ENCODE data around the gene ZNF280A.

DNA sequence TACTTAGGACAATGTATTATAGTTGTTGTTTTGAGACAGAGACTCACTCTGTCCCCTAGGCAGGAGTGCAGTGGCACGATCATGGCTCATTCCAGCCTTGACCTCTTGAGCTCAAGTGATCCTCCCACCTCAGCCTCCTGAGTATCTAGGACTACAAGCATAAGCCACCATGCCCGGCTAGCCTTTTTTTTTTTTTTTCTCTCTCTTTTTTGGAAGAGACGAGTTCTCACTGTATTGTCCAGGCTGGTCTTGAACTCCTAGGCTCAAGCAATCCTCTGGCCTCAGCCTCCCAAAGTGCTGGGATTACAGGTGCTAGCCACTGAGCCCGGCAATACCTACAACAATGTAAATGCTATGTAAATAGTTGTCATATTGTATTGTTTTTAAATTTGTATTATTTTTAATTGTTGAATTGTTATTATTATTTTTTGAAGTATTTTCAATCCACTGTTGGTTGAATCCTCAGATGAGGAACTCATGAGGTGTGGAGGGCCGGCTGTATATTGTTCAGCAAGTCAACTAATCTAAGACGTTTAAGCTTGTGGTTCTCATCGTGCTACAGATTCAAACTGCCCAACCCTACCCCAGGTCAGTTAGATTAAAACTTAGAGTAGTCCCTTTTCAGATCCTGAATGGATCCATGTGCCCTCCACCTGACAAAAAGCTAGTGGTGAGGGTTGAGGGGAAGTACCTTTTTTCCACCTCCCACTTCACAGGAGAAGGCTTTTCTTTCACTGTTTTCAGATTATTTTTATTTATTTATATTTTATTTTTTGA is 11.9 kb upstream of the ZNF280A start:
- TF ChIP-seq POLR2A (IDR thresholded peaks at IDR 0.05): no peak
- TF ChIP-seq, protein P1, sequence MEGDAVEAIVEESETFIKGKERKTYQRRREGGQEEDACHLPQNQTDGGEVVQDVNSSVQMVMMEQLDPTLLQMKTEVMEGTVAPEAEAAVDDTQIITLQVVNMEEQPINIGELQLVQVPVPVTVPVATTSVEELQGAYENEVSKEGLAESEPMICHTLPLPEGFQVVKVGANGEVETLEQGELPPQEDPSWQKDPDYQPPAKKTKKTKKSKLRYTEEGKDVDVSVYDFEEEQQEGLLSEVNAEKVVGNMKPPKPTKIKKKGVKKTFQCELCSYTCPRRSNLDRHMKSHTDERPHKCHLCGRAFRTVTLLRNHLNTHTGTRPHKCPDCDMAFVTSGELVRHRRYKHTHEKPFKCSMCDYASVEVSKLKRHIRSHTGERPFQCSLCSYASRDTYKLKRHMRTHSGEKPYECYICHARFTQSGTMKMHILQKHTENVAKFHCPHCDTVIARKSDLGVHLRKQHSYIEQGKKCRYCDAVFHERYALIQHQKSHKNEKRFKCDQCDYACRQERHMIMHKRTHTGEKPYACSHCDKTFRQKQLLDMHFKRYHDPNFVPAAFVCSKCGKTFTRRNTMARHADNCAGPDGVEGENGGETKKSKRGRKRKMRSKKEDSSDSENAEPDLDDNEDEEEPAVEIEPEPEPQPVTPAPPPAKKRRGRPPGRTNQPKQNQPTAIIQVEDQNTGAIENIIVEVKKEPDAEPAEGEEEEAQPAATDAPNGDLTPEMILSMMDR (IDR thresholded peaks at IDR 0.05): no peak

Data from breast epithelium (tissue), 3 donors.